HG03575 (cell line): ENCODE data around the gene NANOG.
"Not testable (repeated sequence)": the region's sequence is repeated elsewhere in the genome, so short reads cannot be mapped to it uniquely, and the experiment has no call there.

ENCODE experiments used
- ATAC-seq: cut with Tn5 transposase; IDR thresholded peaks from one replicate; pipeline ENCODE4 v1.9.1; 2021; ENCODE audit not compliant: unreplicated experiment, insufficient number of reproducible peaks, low FRiP score; ENCODE audit errors: extremely low read depth

NANOG gene

DNA sequence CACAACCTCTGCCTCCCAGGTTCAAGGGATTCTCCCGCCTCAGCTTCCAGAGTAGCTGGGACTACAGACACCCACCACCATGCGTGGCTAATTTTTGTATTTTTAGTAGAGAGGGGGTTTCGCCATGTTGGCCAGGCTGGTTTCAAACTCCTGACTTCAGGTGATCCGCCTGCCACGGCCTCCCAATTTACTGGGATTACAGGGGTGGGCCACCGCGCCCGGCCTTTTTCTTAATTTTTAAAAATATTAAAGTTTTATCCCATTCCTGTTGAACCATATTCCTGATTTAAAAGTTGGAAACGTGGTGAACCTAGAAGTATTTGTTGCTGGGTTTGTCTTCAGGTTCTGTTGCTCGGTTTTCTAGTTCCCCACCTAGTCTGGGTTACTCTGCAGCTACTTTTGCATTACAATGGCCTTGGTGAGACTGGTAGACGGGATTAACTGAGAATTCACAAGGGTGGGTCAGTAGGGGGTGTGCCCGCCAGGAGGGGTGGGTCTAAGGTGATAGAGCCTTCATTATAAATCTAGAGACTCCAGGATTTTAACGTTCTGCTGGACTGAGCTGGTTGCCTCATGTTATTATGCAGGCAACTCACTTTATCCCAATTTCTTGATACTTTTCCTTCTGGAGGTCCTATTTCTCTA lies at the start of gene NANOG:
Gene NANOG (plus strand): TSS at position 519 of the 645 bp plus-strand sequence. CDS start 213 bp downstream, outside the sequence.
- not testable (repeated sequence) for ATAC-seq

DNA sequence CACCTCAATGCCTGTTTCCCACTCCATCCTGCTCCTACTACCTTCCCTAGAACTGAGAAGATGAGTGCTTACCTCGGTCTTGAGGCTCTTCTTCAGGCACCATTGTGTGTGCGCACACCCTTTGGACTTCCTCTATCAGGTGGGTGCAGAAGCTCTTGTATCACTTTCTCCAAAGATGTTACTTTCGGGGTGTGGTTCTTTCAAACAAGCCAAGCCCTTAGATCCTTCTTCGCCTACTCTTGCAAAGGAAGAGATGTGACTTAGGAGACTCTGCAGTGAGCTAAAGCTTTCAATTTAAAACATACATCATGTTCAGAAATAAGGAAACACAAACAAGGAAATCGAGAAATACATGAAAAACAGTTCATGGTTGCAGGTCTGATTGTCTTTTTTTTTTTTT lies 42.0 kb upstream of the NANOG start, which contains the start of gene CLEC4C:
Gene CLEC4C (minus strand): TSS at position 130 of the 400 bp plus-strand sequence. CDS start 27 bp downstream, at position 103.
- no peak for ATAC-seq

DNA sequence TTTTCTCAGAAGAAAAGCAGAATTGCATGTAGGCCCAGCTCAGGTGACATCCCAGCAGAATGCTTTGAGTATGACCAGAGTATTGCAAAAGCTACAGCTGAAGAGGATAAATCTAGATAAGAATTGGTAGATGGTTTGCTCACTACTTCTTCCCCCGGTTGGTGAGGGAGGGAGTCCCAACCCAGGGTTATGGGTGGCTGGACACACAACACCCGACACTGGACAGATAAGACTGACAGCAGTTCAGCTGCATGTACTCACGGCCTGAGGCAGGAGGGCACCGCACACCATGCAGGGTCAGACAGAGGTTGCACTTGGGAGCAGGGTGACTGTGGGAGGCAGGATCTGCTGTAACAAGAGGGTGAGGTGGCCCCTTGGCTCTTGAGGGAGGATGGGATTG lies 40.4 kb upstream of the NANOG start:
- no peak for ATAC-seq

DNA sequence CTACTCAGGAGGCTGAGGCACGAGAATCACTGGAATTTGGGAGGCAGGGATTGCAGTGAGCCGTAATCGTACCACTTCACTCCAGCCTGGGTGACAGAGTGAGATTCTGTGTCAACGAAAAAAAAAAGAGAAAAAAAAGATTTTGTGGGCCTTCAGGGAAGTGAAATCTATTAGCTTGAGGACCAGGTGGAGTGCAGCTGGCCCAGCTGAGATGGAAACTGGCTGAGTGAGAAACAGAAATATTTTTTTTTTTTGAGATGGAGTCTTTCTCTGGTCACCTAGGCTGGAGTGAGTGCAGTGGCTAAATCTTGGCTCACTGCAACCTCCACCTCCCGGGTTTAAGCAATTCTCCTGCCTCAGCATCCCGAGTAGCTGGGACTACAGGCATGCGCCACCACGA lies 39.8 kb upstream of the NANOG start:
- ATAC-seq = no peak

DNA sequence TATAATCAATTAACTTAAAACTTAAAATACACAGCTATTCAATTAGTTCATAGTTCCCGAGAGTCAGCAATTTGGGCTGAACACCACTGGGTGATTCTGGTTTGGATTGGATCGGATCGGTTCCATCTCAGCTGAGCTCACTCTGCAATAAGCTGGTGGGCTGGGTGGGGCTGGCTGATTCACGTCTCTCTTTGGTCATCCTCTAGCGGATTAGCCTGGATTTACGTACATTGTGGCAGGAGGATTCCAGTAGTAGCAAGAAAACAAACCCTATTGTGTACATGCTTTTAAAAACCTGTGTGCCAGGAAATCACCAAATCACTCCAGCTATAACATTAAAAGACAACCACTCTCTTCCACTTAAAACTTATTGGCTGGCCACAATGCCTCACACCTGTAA lies 38.9 kb upstream of the NANOG start:
- no peak for ATAC-seq

- ATAC-seq = no peak
These were observed 37.8 kb upstream of the NANOG start for GRCh38 chr12:7751394-7751793.

- not testable (repeated sequence) for ATAC-seq
These were observed 37.0 kb upstream of the NANOG start for GRCh38 chr12:7751941-7752922.

GRCh38 chr12:7755668-7756067 lies 33.5 kb upstream of the NANOG start:
- not testable (repeated sequence) for ATAC-seq

GRCh38 chr12:7756993-7757392 lies 32.2 kb upstream of the NANOG start:
- no peak for ATAC-seq

DNA sequence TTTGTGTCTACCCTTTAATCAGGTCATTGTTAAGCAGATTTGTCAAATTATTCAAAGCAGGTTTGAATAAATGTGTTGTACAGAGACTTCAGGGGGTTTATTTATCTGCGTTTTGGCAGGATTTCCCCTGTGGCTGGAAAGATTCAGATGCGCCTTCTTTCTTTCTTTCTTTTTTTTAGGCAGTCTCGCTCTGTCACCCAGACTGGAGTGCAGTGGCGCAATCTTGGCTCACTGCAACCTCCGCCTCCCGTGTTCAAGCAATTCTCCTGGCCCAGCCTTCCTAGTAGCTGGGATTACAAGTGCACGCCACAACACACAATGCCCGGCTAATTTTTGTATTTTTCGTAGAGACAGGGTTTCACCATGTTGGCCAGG lies 30.4 kb upstream of the NANOG start:
- no peak for ATAC-seq

DNA sequence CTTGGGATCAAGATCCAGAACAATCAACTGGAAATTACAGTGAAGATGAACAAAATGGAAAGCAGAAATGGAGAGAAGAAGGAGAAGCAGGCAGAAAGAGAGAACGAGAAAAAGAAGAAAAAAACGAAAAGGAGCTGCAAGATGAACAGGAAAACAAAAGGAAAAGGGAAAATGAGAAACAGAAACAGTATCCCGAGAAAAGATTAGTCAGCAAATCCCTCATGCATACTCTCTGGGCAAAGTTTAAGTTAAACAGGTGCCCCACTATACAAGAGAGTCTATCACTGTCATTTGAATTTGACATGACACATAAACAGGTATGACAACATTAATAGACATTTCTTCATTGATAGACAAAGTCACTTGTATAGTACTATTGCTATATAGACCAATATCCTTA lies 19.2 kb upstream of the NANOG start:
- no peak for ATAC-seq

- ATAC-seq = no peak
These were observed 7.9 kb upstream of the NANOG start for GRCh38 chr12:7781274-7781673.

DNA sequence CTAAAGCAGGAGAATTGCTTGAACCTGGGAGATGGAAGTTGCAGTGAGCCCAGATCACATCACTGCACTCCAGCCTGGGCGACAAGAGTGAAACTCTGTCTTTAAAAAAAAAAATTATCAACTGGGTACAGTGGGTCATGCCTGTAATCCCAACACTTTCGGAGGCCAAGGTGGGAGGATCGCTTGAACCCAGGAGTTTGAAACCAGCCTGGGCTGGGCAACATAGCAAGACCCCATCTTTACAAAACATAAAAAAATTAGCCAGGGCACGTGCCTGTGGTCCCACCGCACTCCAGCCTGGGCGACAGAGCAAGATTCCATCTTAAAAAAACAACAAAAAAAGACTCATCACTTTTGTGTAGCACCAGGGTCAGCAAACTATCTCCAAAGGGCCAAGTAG lies 7.1 kb upstream of the NANOG start:
- no peak for ATAC-seq

- not testable (repeated sequence) for ATAC-seq
These were observed 5.8 kb upstream of the NANOG start for GRCh38 chr12:7783433-7783832.

GRCh38 chr12:7784701-7785100 lies 4.5 kb upstream of the NANOG start:
- no peak for ATAC-seq

- no peak for ATAC-seq
These were observed 1.5 kb upstream of the NANOG start for GRCh38 chr12:7787574-7788293.

- no peak for ATAC-seq
These were observed 925 bp upstream of the NANOG start for GRCh38 chr12:7788294-7788660.

DNA sequence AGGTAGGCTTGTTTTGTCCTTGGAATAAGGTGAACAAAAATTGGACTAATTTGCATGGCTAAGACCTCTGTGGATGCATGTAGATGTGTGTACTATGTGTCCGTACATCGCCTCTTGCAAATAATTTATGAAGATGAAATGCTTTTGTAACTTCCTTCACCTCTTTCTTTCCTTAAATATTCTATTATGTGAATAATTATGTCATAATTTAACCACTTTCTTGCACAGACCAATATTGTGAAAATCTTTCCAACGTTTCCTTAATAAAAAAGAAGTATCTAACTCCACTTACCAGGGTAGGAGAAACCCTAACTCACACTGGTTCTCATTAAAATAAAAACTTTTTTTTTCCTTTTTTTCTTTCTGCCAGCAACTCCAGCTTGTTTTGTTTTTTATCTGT lies 4.0 kb downstream of the NANOG start:
- ATAC-seq = no peak

- not testable (repeated sequence) for ATAC-seq
These were observed 8.1 kb downstream of the NANOG start for GRCh38 chr12:7797269-7797668.
